ENCODE measurements around the gene IER3.

The IER3 gene

DNA sequence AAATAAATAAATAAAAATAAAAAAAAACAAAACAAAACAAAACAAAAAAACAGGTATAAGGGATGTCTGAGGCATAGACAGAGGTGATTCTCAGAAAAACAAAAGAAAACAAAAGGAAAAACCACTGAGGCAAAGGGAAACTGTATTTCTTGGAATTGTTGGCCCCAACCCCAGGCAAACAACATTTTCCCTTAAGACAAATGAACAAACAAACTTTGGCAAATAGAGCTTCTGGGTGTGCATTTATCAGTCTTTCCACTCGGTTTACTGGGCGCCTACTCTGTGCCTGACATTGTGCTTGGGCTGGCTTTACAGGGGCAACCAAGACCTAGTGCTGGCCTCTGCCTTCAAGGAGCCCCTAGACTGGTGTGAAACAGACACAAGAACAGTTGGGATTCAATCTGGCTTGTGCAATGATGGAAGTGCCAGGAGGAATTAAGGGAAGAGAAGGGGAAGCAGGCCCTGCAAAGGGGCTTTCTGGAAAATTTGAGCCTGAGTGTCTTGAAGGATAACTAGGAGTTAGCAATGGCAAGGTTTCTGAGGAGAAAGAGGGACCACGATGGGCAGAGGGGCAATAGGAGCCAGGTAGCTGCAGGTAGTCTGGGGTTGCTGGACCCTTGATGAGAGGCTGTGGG is 33.8 kb upstream of the IER3 start:
- Histone ChIP-seq H3K79me1 (ENCODE audit: low read depth, low read length) (no peaks in the 10 kb centered on the region), H3K4me2 (ENCODE audit: insufficient read depth, low read length, poor library complexity, severe bottlenecking) (no peak overlapping the region), H3K36me3 (replicated peaks in 1 of 2; ENCODE audit: control insufficient read depth in 2 of 2, insufficient read depth in 2 of 2, low read length in 2 of 2) (no peaks in the 10 kb centered on the region), H2BK5ac (ENCODE audit: low read length) (no peak overlapping the region), H3K14ac (ENCODE audit: low read length) (no peak overlapping the region), H3K4ac (ENCODE audit: low read length) (no peak overlapping the region), H3K4me1 (ENCODE audit: control insufficient read depth in 2 of 2, insufficient read depth in 1 of 2, low read depth in 1 of 2, low read length in 2 of 2) (peaks cover 0 to 4% of the 10 kb centered on the region in 2 donors), H3K18ac (ENCODE audit: low read length) (no peak overlapping the region), H3K9me3 (replicated peaks in 1 of 2; ENCODE audit: control insufficient read depth in 2 of 2, insufficient read depth in 1 of 2, low read depth in 1 of 2, low read length in 2 of 2) (peaks cover 3 to 4% of the 10 kb centered on the region in 2 donors), H2AK5ac (ENCODE audit: low read depth, low read length) (no peak overlapping the region), H3K9ac (ENCODE audit: low read depth, low read length, poor library complexity) (no peak overlapping the region), H3K23ac (ENCODE audit: low read depth, low read length, poor library complexity) (no peak overlapping the region), H3K27me3 (ENCODE audit: control insufficient read depth in 3 of 3, insufficient read depth in 3 of 3, low read depth in 1 of 3, low read length in 3 of 3) (no peaks in the 10 kb centered on the region), H2BK12ac (ENCODE audit: low read length) (no peak overlapping the region), H2AFZ (ENCODE audit: low read length) (no peak overlapping the region), H2BK15ac (ENCODE audit: low read length) (no peak overlapping the region), H3K27ac (replicated peaks; ENCODE audit: low read length) (no peak overlapping the region), H4K8ac (ENCODE audit: low read depth, low read length) (no peak overlapping the region), H2BK120ac (ENCODE audit: low read depth, low read length) (no peak overlapping the region), H4K91ac (ENCODE audit: low read depth, low read length, poor library complexity) (no peak overlapping the region), H3K4me3 (ENCODE audit: low read length in 2 of 2) (no peak overlapping the region)
- no CpG with 5 or more reads among the region's 3 CpGs for WGBS, 2 donors (ENCODE audit: extremely low coverage in 2 of 2, insufficient read length in 2 of 2, insufficient replicate concordance in 1 of 2)
- DNase-seq (ENCODE audit: low spot score) = no peak

DNA sequence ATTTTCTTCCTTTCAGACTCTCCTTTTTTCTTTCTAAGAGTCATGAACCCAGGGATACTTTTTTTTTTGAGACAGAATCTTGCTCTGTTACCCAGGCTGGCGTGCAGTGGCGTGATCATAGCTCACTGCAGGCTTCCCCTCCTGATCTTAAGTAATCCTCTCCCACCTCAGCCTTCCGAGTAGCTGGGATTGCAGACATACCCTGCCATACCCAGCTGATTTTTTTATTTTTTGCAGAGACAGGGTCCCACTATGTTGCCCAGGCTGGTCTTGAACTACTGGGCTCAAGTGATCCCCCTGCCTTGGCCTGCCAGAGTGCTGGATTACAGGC is 32.8 kb upstream of the IER3 start:
- H3K27ac ChIP-seq (replicated peaks; ENCODE audit: low read length) = no peak overlapping the region
- no peak for DNase-seq (ENCODE audit: low spot score)
- no peak overlapping the region for H2BK5ac ChIP-seq (ENCODE audit: low read length)
- no CpG with 5 or more reads among the region's 3 CpGs for WGBS, 2 donors (ENCODE audit: extremely low coverage in 2 of 2, insufficient read length in 2 of 2, insufficient replicate concordance in 1 of 2)
- no peak overlapping the region for H4K91ac ChIP-seq (ENCODE audit: low read depth, low read length, poor library complexity)
- H3K4me3 ChIP-seq (ENCODE audit: low read length in 2 of 2) = no peak overlapping the region
- H2AFZ ChIP-seq (ENCODE audit: low read length) = no peak overlapping the region
- H3K9me3 ChIP-seq (replicated peaks in 1 of 2; ENCODE audit: control insufficient read depth in 2 of 2, insufficient read depth in 1 of 2, low read depth in 1 of 2, low read length in 2 of 2) = peaks cover 3 to 4% of the 10 kb centered on the region in 2 donors
- no peak overlapping the region for H3K23ac ChIP-seq (ENCODE audit: low read depth, low read length, poor library complexity)
- H2BK15ac ChIP-seq (ENCODE audit: low read length) = no peak overlapping the region
- H3K18ac ChIP-seq (ENCODE audit: low read length) = no peak overlapping the region
- no peak overlapping the region for H2BK120ac ChIP-seq (ENCODE audit: low read depth, low read length)
- H2AK5ac ChIP-seq (ENCODE audit: low read depth, low read length) = no peak overlapping the region
- no peak overlapping the region for H4K8ac ChIP-seq (ENCODE audit: low read depth, low read length)
- no peak overlapping the region for H2BK12ac ChIP-seq (ENCODE audit: low read length)
- H3K36me3 ChIP-seq (replicated peaks in 1 of 2; ENCODE audit: control insufficient read depth in 2 of 2, insufficient read depth in 2 of 2, low read length in 2 of 2) = no peaks in the 10 kb centered on the region
- no peak overlapping the region for H3K14ac ChIP-seq (ENCODE audit: low read length)
- no peaks in the 10 kb centered on the region for H3K27me3 ChIP-seq (ENCODE audit: control insufficient read depth in 3 of 3, insufficient read depth in 3 of 3, low read depth in 1 of 3, low read length in 3 of 3)
- H3K9ac ChIP-seq (ENCODE audit: low read depth, low read length, poor library complexity) = no peak overlapping the region
- no peaks in the 10 kb centered on the region for H3K79me1 ChIP-seq (ENCODE audit: low read depth, low read length)
- H3K4me1 ChIP-seq (ENCODE audit: control insufficient read depth in 2 of 2, insufficient read depth in 1 of 2, low read depth in 1 of 2, low read length in 2 of 2) = peaks cover 0 to 4% of the 10 kb centered on the region in 2 donors
- no peak overlapping the region for H3K4ac ChIP-seq (ENCODE audit: low read length)
- H3K4me2 ChIP-seq (ENCODE audit: insufficient read depth, low read length, poor library complexity, severe bottlenecking) = no peak overlapping the region

DNA sequence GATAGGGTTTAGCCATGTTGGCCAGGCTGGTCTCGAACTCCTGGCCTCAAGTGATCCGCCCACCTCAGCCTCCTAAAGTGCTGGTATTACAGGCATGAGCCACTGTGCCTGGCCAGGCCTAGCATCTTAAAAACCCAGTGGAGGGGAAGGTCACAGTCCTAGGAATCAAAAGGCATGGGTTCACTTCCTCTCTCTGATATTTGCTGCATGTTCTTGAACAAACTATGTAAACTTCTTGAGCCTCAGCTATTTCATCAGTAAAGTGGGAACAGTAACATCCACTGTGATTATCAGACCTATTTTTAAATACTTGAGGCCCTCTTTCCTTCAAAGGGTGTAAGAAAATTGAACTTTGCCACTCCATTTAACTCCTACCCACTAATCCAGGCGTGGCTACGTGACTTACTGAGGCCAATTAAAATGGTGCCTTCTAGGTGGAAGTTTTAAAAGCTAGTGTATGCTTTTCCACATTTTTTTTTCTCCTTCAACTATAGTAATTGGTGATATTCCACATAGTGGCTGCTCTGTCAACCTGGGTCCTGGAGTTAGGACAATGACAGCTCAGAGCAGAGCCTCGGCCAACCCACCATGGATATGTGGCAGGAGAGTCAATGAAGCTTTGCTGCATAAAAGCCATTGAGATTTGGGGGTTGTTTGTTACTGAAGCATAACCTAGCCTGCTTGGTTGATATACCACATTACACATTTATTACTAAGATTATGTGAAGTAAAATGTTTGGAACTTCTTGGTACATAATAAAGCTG is 32.2 kb upstream of the IER3 start:
- Histone ChIP-seq H3K23ac (ENCODE audit: low read depth, low read length, poor library complexity) (no peak overlapping the region), H3K79me1 (ENCODE audit: low read depth, low read length) (no peaks in the 10 kb centered on the region), H2BK5ac (ENCODE audit: low read length) (no peak overlapping the region), H3K4ac (ENCODE audit: low read length) (no peak overlapping the region), H4K8ac (ENCODE audit: low read depth, low read length) (no peak overlapping the region), H2AFZ (ENCODE audit: low read length) (no peak overlapping the region), H2AK5ac (ENCODE audit: low read depth, low read length) (no peak overlapping the region), H2BK120ac (ENCODE audit: low read depth, low read length) (no peak overlapping the region), H3K4me1 (ENCODE audit: control insufficient read depth in 2 of 2, insufficient read depth in 1 of 2, low read depth in 1 of 2, low read length in 2 of 2) (peaks cover 0 to 4% of the 10 kb centered on the region in 2 donors), H4K91ac (ENCODE audit: low read depth, low read length, poor library complexity) (no peak overlapping the region), H3K36me3 (replicated peaks in 1 of 2; ENCODE audit: control insufficient read depth in 2 of 2, insufficient read depth in 2 of 2, low read length in 2 of 2) (no peaks in the 10 kb centered on the region), H3K27ac (replicated peaks; ENCODE audit: low read length) (no peak overlapping the region), H3K27me3 (ENCODE audit: control insufficient read depth in 3 of 3, insufficient read depth in 3 of 3, low read depth in 1 of 3, low read length in 3 of 3) (no peaks in the 10 kb centered on the region), H3K4me3 (ENCODE audit: low read length in 2 of 2) (no peak overlapping the region), H3K18ac (ENCODE audit: low read length) (no peak overlapping the region), H3K9me3 (replicated peaks in 1 of 2; ENCODE audit: control insufficient read depth in 2 of 2, insufficient read depth in 1 of 2, low read depth in 1 of 2, low read length in 2 of 2) (peaks cover under 1 to 4% of the 10 kb centered on the region in 2 donors), H3K14ac (ENCODE audit: low read length) (no peak overlapping the region), H2BK15ac (ENCODE audit: low read length) (no peak overlapping the region), H3K9ac (ENCODE audit: low read depth, low read length, poor library complexity) (no peak overlapping the region), H3K4me2 (ENCODE audit: insufficient read depth, low read length, poor library complexity, severe bottlenecking) (no peak overlapping the region), H2BK12ac (ENCODE audit: low read length) (no peak overlapping the region)
- WGBS, 2 donors (ENCODE audit: extremely low coverage in 2 of 2, insufficient read length in 2 of 2, insufficient replicate concordance in 1 of 2) = no CpG with 5 or more reads among the region's 5 CpGs
- no peak for DNase-seq (ENCODE audit: low spot score)

DNA sequence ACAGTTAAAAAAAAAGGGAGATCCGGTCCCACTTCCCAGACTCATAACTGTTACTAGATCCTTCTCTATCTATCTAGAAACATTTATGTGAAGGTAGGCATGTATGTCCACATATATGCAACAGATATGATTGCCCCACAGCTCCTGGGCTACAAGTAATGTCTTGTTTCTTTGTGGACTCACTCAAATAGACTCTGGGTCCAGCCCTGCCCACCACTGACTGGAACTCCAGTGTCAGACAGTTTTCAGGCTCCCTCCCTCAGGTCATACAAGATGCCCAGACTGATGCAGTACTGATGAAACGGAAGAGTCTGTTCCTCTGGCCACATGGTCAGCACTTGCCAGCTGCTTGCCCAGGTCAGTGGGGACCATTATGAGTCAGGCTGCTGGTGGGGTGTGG is 30.8 kb upstream of the IER3 start:
- Histone ChIP-seq H2BK5ac (ENCODE audit: low read length) (no peak overlapping the region), H2AFZ (ENCODE audit: low read length) (no peak overlapping the region), H3K9me3 (replicated peaks in 1 of 2; ENCODE audit: control insufficient read depth in 2 of 2, insufficient read depth in 1 of 2, low read depth in 1 of 2, low read length in 2 of 2) (no peaks in the 10 kb centered on the region), H3K14ac (ENCODE audit: low read length) (no peak overlapping the region), H3K4ac (ENCODE audit: low read length) (no peak overlapping the region), H3K9ac (ENCODE audit: low read depth, low read length, poor library complexity) (no peak overlapping the region), H4K8ac (ENCODE audit: low read depth, low read length) (no peak overlapping the region), H3K36me3 (replicated peaks in 1 of 2; ENCODE audit: control insufficient read depth in 2 of 2, insufficient read depth in 2 of 2, low read length in 2 of 2) (no peaks in the 10 kb centered on the region), H3K4me2 (ENCODE audit: insufficient read depth, low read length, poor library complexity, severe bottlenecking) (no peak overlapping the region), H4K91ac (ENCODE audit: low read depth, low read length, poor library complexity) (no peak overlapping the region), H3K18ac (ENCODE audit: low read length) (no peak overlapping the region), H3K4me3 (ENCODE audit: low read length in 2 of 2) (no peak overlapping the region), H2BK120ac (ENCODE audit: low read depth, low read length) (no peak overlapping the region), H2BK12ac (ENCODE audit: low read length) (no peak overlapping the region), H3K27me3 (ENCODE audit: control insufficient read depth in 3 of 3, insufficient read depth in 3 of 3, low read depth in 1 of 3, low read length in 3 of 3) (no peaks in the 10 kb centered on the region), H3K4me1 (ENCODE audit: control insufficient read depth in 2 of 2, insufficient read depth in 1 of 2, low read depth in 1 of 2, low read length in 2 of 2) (peaks cover 0 to 5% of the 10 kb centered on the region in 2 donors), H2AK5ac (ENCODE audit: low read depth, low read length) (no peak overlapping the region), H3K23ac (ENCODE audit: low read depth, low read length, poor library complexity) (no peak overlapping the region), H2BK15ac (ENCODE audit: low read length) (no peak overlapping the region), H3K27ac (replicated peaks; ENCODE audit: low read length) (no peak overlapping the region), H3K79me1 (ENCODE audit: low read depth, low read length) (no peaks in the 10 kb centered on the region)
- WGBS, 2 donors (ENCODE audit: extremely low coverage in 2 of 2, insufficient read length in 2 of 2, insufficient replicate concordance in 1 of 2) = no CpG with 5 or more reads among the region's 2 CpGs
- DNase-seq (ENCODE audit: low spot score) = no peak
